Stimulated activated CD4-positive, alpha-beta T cell treated with anti-CD3 and anti-CD28 coated beads, Interleukin-12 subunit alpha, Interleukin-12 subunit beta, amount 100 ng/mL, for 24 hours (primary cell): Measurements from ENCODE around the gene FAM193B.
"Not testable (repeated sequence)": the region's sequence is repeated elsewhere in the genome, so short reads cannot be mapped to it uniquely, and the experiment has no call there.

Experiments
- DNase-seq, 2 experiments: peaks; one replicate each; pipeline ENCODE4 v3.0.0-alpha.2; 2020; ENCODE audit warnings: low read depth in 2 of 2

FAM193B gene

GRCh38 chr5:177486256-177486655 is 68.1 kb downstream of the FAM193B start:
- DNase-seq = no peak

GRCh38 chr5:177485753-177486152 is 68.6 kb downstream of the FAM193B start:
- not testable (repeated sequence) for DNase-seq

- no peak for DNase-seq
Observed at GRCh38 chr5:177484902-177485549, 69.3 kb downstream of the FAM193B start.

- DNase-seq = no peak
Observed at GRCh38 chr5:177483994-177484901, 70.1 kb downstream of the FAM193B start.

- no peak for DNase-seq
Observed at GRCh38 chr5:177483042-177483441, 71.3 kb downstream of the FAM193B start.

- no peak for DNase-seq
Observed at GRCh38 chr5:177482359-177482795, 72.0 kb downstream of the FAM193B start.

GRCh38 chr5:177479774-177480173 is 74.6 kb downstream of the FAM193B start:
- DNase-seq = no peak

GRCh38 chr5:177478711-177479646 is 75.4 kb downstream of the FAM193B start:
- no peak for DNase-seq

- no peak for DNase-seq
Observed at GRCh38 chr5:177477701-177478477, 76.5 kb downstream of the FAM193B start.

- DNase-seq = no peak
Observed at GRCh38 chr5:177476531-177477233, 77.7 kb downstream of the FAM193B start.

- no peak for DNase-seq
Observed at GRCh38 chr5:177475563-177476427, 78.6 kb downstream of the FAM193B start.

GRCh38 chr5:177474846-177475562 is 79.4 kb downstream of the FAM193B start:
- no peak for DNase-seq

GRCh38 chr5:177474002-177474476 is 80.3 kb downstream of the FAM193B start:
- DNase-seq = no peak

- DNase-seq = no peak
Observed at GRCh38 chr5:177473443-177474001, 80.8 kb downstream of the FAM193B start, which contains the start of gene DBN1. Gene DBN1 (minus strand): TSS chr5:177473634. CDS start chr5:177473521, 113 bp downstream.

GRCh38 chr5:177472460-177473442 is 81.6 kb downstream of the FAM193B start:
- DNase-seq = peak in 1 of 2 experiments; percentile 42

GRCh38 chr5:177471610-177472356 is 82.6 kb downstream of the FAM193B start:
- DNase-seq = no peak
